SU-DHL-6 (cell line): ENCODE measurements around the gene KIF2A.

Source experiments
- H2AFZ ChIP-seq: fragments of 200-600 bp; sonication (generic); 2 replicates; pipeline ENCODE4 v1.6.1; 2014; ENCODE audit warnings: low read depth, mild to moderate bottlenecking, moderate library complexity, mixed read lengths, antibody characterized with exemption, low read length; ENCODE audit not compliant: severe bottlenecking
- H3F3A ChIP-seq: fragments of 200-600 bp; shearing (Covaris generic); 2 replicates; pipeline ENCODE4 v1.6.0; 2016; ENCODE audit warnings: antibody characterized with exemption, mild to moderate bottlenecking; ENCODE audit not compliant: insufficient read depth
- H3K27ac ChIP-seq: fragments of 200-600 bp; sonication (generic); 2 replicates; pipeline ENCODE4 v1.5.1; 2016; ENCODE audit warnings: low read depth, mild to moderate bottlenecking, low read length, moderate library complexity, mixed read lengths
- H3K27me3 ChIP-seq: fragments of 200-600 bp; sonication (generic), shearing (Covaris generic); 2 replicates; pipeline ENCODE4 v1.6.0; 2014; ENCODE audit warnings: mild to moderate bottlenecking, low read length
- H3K36me3 ChIP-seq: fragments of 200-600 bp; sonication (generic); 2 replicates; pipeline ENCODE4 v1.6.1; 2014; ENCODE audit warnings: mild to moderate bottlenecking, low read length, mixed read lengths
- H3K4me2 ChIP-seq: fragments of 300-600, 200-600 bp; shearing (Covaris generic), sonication (generic); 2 replicates; pipeline ENCODE4 v1.6.0; 2014; ENCODE audit warnings: low read length, low read depth, mild to moderate bottlenecking; ENCODE audit not compliant: poor library complexity, severe bottlenecking
- H3K4me3 ChIP-seq: fragments of 200-600 bp; sonication (generic); 2 replicates; pipeline ENCODE4 v1.5.1; 2014; ENCODE audit warnings: antibody characterized with exemption, low read length, mild to moderate bottlenecking, mixed read lengths; ENCODE audit not compliant: insufficient read depth, poor library complexity, severe bottlenecking
- H3K79me2 ChIP-seq: fragments of 200-600 bp; sonication (generic); 2 replicates; pipeline ENCODE4 v1.6.1; 2014; ENCODE audit warnings: mild to moderate bottlenecking, low read length, moderate library complexity; ENCODE audit not compliant: insufficient read depth
- H3K9ac ChIP-seq: fragments of 200-600 bp; sonication (generic); 2 replicates; pipeline ENCODE4 v1.7.0; 2014; ENCODE audit warnings: mild to moderate bottlenecking, low read length
- H3K9me2 ChIP-seq: fragments of 200-600 bp; sonication (generic); replicated peaks from 2 replicates; pipeline ENCODE4 v1.6.1; 2014; ENCODE audit warnings: low read length; ENCODE audit not compliant: insufficient read depth
- H3K9me3 ChIP-seq: fragments of 200-600 bp; sonication (generic); 2 replicates; pipeline ENCODE4 v1.6.1; 2014; ENCODE audit warnings: low read length, mixed read lengths; ENCODE audit not compliant: insufficient read depth
- H4K20me1 ChIP-seq: fragments of 200-600 bp; sonication (generic); 2 replicates; pipeline ENCODE4 v1.6.1; 2014; ENCODE audit warnings: low read depth, mild to moderate bottlenecking, antibody characterized with exemption, low read length, moderate library complexity, mixed read lengths
- CTCF ChIP-seq: fragments of 200-600 bp; sonication (generic); IDR thresholded peaks from one replicate; pipeline ENCODE4 v1.5.1; 2017; ENCODE audit warnings: antibody characterized with exemption, mild to moderate bottlenecking, low read length, moderate library complexity; ENCODE audit not compliant: insufficient read depth, poor library complexity, severe bottlenecking
- EZH2phosphoT487 ChIP-seq: fragments of 200-600 bp; sonication (generic), shearing (Covaris generic); conservative IDR thresholded peaks from 2 replicates; pipeline ENCODE4 v1.6.1; 2018; ENCODE audit warnings: mild to moderate bottlenecking, antibody characterized with exemption, low read length, moderate library complexity, mixed read lengths

The KIF2A gene

DNA sequence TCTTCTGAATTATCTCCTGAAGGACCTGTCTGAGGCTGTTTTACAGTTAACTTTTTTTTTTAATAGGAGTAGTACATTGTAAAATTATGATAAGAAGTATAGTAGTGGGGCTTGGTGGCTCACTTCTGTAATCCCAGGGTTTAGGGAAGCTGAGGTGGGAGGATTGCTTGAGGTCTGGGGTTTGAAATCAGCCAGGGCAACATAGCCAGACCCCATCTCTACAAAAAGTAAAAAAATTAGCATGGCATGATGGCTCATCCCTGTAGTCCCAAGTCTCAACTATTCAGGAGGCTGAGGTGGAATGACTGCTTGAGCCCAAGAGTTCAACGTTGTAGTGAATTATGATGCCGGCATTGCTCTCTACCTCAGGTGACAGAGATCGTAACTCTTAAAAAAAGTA, 113.6 kb downstream of the KIF2A start:
- H3K9me3 ChIP-seq: no peaks in the 10 kb centered on the region
- H3K79me2 ChIP-seq: peaks cover 94% of the 10 kb centered on the region
- H3K27ac ChIP-seq: no peak overlapping the region
- H3K36me3 ChIP-seq: no peaks in the 10 kb centered on the region
- no peak overlapping the region for H3K4me2 ChIP-seq
- peaks cover 9% of the 10 kb centered on the region; the same call in 1 of the 2 replicates for H4K20me1 ChIP-seq
- no peaks in the 10 kb centered on the region for H3F3A ChIP-seq
- no peak overlapping the region for H3K9ac ChIP-seq
- no peaks in the 10 kb centered on the region for H3K9me2 ChIP-seq
- no peak overlapping the region for H2AFZ ChIP-seq
- H3K27me3 ChIP-seq: no peaks in the 10 kb centered on the region
- no peak for TF ChIP-seq EZH2phosphoT487
- TF ChIP-seq CTCF: no peak
- H3K4me3 ChIP-seq: no peak overlapping the region

- Histone ChIP-seq H3K4me2 (no peak overlapping the region), H3K4me3 (no peak overlapping the region), H3K36me3 (no peaks in the 10 kb centered on the region), H3F3A (no peaks in the 10 kb centered on the region), H4K20me1 (peaks cover 9% of the 10 kb centered on the region; the same call in 1 of the 2 replicates), H3K79me2 (peaks cover 93% of the 10 kb centered on the region), H3K9ac (no peak overlapping the region), H3K27me3 (no peaks in the 10 kb centered on the region), H3K9me3 (no peaks in the 10 kb centered on the region), H3K9me2 (no peaks in the 10 kb centered on the region), H2AFZ (no peak overlapping the region), H3K27ac (no peak overlapping the region)
- TF ChIP-seq EZH2phosphoT487 (no peak), CTCF (no peak)
Observed at GRCh38 chr5:62421414-62421813, 115.4 kb downstream of the KIF2A start.

GRCh38 chr5:62424763-62425162, 118.8 kb downstream of the KIF2A start:
- Histone ChIP-seq H3K27me3 (no peaks in the 10 kb centered on the region), H3F3A (no peaks in the 10 kb centered on the region), H4K20me1 (peaks cover 6% of the 10 kb centered on the region; the same call in 1 of the 2 replicates), H2AFZ (no peak overlapping the region), H3K4me3 (no peak overlapping the region), H3K27ac (no peak overlapping the region), H3K9me3 (no peaks in the 10 kb centered on the region), H3K79me2 (peaks cover 88% of the 10 kb centered on the region), H3K9me2 (no peaks in the 10 kb centered on the region), H3K9ac (no peak overlapping the region), H3K36me3 (no peaks in the 10 kb centered on the region), H3K4me2 (no peak overlapping the region)
- no peak for TF ChIP-seq EZH2phosphoT487
- TF ChIP-seq CTCF: no peak
